A549 (cell line): ENCODE measurements around the gene DEPDC5.

Source experiments
- EP300 ChIP-seq, 2 experiments: fragments of >200 bp; sonication (Bioruptor Twin); formaldehyde crosslinking; IDR thresholded peaks; 2 replicates in 1 of 2; 3 replicates in 1 of 2; pipeline ENCODE4 v1.6.1; 2016 to 2017
- HEYL ChIP-seq: fragments of 250-450 bp; sonication (Bioruptor Pico); IDR thresholded peaks from 2 replicates; pipeline ENCODE4 v1.8.0; 2021; ENCODE audit warnings: mild to moderate bottlenecking, moderate library complexity
- NR3C1 ChIP-seq: fragments of >200 bp; sonication (Bioruptor Twin); formaldehyde crosslinking; IDR thresholded peaks from 3 replicates; pipeline ENCODE4 v1.6.1; 2017
- PHF8 ChIP-seq: fragments of 200-600 bp; sonication (generic); IDR thresholded peaks from 2 replicates; pipeline ENCODE4 v1.6.1; 2016; ENCODE audit warnings: low read depth, mild to moderate bottlenecking, antibody characterized with exemption, moderate library complexity, borderline replicate concordance
- POLR2A ChIP-seq: IDR thresholded peaks from 2 replicates; pipeline ENCODE4 v1.6.1; 2012; ENCODE audit warnings: mild to moderate bottlenecking, low read length
- TF ChIP-seq, protein P1 (sequence below): fragments of >200 bp; sonication (Bioruptor Twin); formaldehyde crosslinking; IDR thresholded peaks from 3 replicates; pipeline ENCODE4 v1.5.1; 2016
- TF ChIP-seq, protein P2 (sequence below): fragments of >200 bp; sonication (Bioruptor Twin); formaldehyde crosslinking; IDR thresholded peaks from 3 replicates; pipeline ENCODE4 v1.6.1; 2016
- TF ChIP-seq, protein P3 (sequence below): IDR thresholded peaks from 2 replicates; pipeline ENCODE4 v1.6.1; 2012

DNA sequence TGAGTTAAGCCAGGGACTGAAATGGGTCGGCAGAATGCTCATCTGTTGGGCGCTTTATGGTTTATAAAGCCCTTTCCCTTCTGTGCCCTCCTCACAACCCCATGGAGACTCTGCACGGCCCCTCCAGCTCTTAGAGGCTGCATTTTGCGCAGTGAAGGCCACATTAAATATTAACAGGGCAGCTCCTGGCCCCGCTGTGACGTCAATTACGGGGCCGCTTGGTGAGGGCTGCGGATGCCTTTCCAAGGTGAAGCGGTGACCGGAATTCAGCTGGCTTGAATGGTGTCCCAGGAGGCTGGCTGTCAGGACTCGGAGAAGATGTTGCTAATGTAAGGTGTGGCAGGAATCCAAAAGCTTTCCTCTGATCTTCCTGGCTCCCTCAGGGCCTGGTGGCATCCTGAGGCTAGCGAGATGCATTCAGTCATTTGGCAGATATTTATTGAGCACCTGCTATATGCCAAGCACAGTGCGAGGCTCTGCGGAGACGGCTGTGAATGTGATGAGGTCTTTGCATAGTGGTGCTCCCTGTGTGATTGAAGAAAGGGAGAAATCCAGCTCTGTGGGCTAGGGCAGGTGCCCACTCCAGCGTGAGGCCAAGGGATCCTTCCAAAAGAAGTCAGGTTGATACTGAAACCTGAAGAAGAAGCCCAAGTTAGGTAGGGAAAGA, 180.1 kb downstream of the DEPDC5 start:
- TF ChIP-seq EP300 (IDR thresholded peaks at IDR 0.05), result no peak
- TF ChIP-seq, protein P1, sequence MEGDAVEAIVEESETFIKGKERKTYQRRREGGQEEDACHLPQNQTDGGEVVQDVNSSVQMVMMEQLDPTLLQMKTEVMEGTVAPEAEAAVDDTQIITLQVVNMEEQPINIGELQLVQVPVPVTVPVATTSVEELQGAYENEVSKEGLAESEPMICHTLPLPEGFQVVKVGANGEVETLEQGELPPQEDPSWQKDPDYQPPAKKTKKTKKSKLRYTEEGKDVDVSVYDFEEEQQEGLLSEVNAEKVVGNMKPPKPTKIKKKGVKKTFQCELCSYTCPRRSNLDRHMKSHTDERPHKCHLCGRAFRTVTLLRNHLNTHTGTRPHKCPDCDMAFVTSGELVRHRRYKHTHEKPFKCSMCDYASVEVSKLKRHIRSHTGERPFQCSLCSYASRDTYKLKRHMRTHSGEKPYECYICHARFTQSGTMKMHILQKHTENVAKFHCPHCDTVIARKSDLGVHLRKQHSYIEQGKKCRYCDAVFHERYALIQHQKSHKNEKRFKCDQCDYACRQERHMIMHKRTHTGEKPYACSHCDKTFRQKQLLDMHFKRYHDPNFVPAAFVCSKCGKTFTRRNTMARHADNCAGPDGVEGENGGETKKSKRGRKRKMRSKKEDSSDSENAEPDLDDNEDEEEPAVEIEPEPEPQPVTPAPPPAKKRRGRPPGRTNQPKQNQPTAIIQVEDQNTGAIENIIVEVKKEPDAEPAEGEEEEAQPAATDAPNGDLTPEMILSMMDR, result no peak
- no peak for TF ChIP-seq PHF8
- TF ChIP-seq NR3C1, result no peak
- TF ChIP-seq POLR2A, result no peak
- TF ChIP-seq, protein P2, sequence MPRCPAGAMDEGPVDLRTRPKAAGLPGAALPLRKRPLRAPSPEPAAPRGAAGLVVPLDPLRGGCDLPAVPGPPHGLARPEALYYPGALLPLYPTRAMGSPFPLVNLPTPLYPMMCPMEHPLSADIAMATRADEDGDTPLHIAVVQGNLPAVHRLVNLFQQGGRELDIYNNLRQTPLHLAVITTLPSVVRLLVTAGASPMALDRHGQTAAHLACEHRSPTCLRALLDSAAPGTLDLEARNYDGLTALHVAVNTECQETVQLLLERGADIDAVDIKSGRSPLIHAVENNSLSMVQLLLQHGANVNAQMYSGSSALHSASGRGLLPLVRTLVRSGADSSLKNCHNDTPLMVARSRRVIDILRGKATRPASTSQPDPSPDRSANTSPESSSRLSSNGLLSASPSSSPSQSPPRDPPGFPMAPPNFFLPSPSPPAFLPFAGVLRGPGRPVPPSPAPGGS, result no peak
- TF ChIP-seq HEYL (CRISPR knock-in tag), result no peak
- TF ChIP-seq, protein P3, sequence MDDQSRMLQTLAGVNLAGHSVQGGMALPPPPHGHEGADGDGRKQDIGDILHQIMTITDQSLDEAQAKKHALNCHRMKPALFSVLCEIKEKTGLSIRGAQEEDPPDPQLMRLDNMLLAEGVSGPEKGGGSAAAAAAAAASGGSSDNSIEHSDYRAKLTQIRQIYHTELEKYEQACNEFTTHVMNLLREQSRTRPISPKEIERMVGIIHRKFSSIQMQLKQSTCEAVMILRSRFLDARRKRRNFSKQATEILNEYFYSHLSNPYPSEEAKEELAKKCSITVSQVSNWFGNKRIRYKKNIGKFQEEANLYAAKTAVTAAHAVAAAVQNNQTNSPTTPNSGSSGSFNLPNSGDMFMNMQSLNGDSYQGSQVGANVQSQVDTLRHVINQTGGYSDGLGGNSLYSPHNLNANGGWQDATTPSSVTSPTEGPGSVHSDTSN, result no peak
